Activated CD8-positive, alpha-beta memory T cell treated with anti-CD3 and anti-CD28 coated beads, Interleukin-2, amount 50 U/mL, for 4 hours (primary cell): Measurements from ENCODE around the gene STARD10.
"Not testable (repeated sequence)": the region's sequence is repeated elsewhere in the genome, so short reads cannot be mapped to it uniquely, and the experiment has no call there.

ENCODE experiments used
- DNase-seq: peaks from one replicate; pipeline ENCODE4 v3.0.0-alpha.2; 2020

The STARD10 gene

GRCh38 chr11:72806378-72806777 lies 12.5 kb upstream of the STARD10 start:
- DNase-seq, result not testable (repeated sequence)

GRCh38 chr11:72805216-72805615 lies 11.4 kb upstream of the STARD10 start:
- no peak for DNase-seq

- no peak for DNase-seq
Measured at GRCh38 chr11:72802822-72803221, 9.0 kb upstream of the STARD10 start.

- DNase-seq, result no peak
Measured at GRCh38 chr11:72799441-72799840, 5.6 kb upstream of the STARD10 start.

GRCh38 chr11:72798361-72798760 lies 4.5 kb upstream of the STARD10 start:
- DNase-seq, result no peak

- DNase-seq, result no peak
Measured at GRCh38 chr11:72793076-72793424, 797 bp downstream of the STARD10 start.

GRCh38 chr11:72792437-72793021 lies 1.3 kb downstream of the STARD10 start:
- DNase-seq, result no peak

- DNase-seq, result not testable (repeated sequence)
Measured at GRCh38 chr11:72791228-72791627, 2.6 kb downstream of the STARD10 start.

GRCh38 chr11:72789493-72790131 lies 4.2 kb downstream of the STARD10 start:
- DNase-seq, result no peak

GRCh38 chr11:72788241-72788640 lies 5.6 kb downstream of the STARD10 start:
- DNase-seq, result no peak

GRCh38 chr11:72787216-72788104 lies 6.4 kb downstream of the STARD10 start:
- no peak for DNase-seq

- no peak for DNase-seq
Measured at GRCh38 chr11:72786305-72787215, 7.3 kb downstream of the STARD10 start.

- no peak for DNase-seq
Measured at GRCh38 chr11:72784662-72785061, 9.2 kb downstream of the STARD10 start.

- DNase-seq, result no peak
Measured at GRCh38 chr11:72783144-72783905, 10.5 kb downstream of the STARD10 start.

- DNase-seq, result no peak
Measured at GRCh38 chr11:72782081-72782920, 11.5 kb downstream of the STARD10 start.

GRCh38 chr11:72781313-72782080 lies 12.3 kb downstream of the STARD10 start:
- peak; percentile 68 for DNase-seq

GRCh38 chr11:72781063-72781312 lies 12.9 kb downstream of the STARD10 start:
- no peak for DNase-seq

GRCh38 chr11:72780296-72781062 lies 13.4 kb downstream of the STARD10 start:
- DNase-seq, result no peak

- no peak for DNase-seq
Measured at GRCh38 chr11:72779495-72780128, 14.2 kb downstream of the STARD10 start.
